HuH-7 (cell line): Measurements from ENCODE around the gene HEATR9.

Experiments
- DNase-seq: peaks from one replicate; pipeline ENCODE4 v3.0.0; 2011; ENCODE audit warnings: low spot score

Gene HEATR9

DNA sequence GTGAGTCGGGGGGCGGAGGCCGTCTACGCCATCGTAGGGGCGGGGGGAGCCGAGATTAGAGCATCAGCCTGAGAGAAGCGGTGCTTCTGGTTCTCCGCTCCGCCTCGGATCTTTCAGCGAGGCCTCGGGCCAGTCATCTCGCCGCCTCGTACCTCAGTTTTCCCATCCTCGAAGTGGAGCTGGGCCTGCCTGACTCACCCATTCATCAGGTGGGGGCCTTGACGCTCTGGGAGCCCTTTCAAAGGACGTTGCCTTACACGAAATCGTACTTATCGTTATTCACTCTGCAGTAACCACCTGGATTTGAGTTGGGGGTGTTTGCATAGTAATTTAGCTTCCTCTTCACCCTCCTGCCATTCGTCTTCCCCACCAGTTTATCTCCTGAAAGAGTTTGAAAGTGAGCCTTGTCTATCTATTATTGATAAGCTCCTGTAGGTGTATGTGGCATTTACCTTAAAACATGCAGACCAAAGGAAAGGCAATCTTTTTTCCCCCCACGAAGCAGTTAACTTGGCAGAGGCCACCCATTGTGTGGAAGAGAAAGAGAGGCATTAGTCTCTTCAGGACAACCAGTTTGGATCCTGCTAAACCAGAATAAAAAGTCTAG, 58.7 kb downstream of the HEATR9 start:
- DNase-seq = no peak

DNA sequence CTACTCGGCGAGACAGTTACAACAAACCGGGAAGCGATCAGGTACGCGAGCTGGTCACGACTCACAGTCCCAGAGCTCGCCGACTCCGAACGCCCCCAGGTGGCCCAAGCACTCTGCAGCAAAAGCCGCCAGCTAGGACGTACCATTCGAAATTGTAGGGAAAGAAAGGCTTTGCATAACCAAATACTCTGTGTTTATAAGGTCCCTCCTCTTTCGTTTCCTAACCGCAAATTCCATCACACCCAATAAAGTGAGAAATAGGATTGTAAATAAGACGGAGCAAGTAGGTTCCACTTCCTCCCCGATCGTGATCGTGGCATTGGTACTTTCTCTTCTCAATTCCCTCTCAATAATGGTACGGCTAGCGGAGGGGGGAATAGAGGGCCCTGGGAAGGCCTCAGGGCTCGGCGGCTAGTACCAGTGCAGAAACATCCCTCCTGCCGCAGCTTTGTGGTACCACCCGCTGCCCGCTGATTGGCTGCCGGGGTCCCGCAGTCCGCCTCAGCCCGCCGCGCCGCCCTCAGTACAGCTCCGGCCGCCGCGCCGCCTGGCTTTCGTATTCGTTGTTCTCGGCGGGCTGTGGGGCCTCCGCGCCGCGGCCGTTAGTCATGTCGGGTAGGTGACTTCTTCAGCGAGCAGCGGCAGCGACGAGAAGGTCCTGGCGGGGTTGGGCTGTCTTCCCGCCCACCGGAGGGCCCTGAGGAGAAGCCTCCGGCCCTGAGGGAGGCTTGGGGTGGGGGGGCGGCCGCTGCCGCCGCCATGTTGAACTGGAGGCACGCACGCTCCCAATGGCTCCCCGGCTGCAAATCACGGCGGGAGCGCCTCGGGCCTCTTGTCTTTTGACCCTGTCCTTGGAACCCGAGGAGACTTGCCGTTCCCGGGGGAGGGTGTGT, 59.5 kb downstream of the HEATR9 start, which contains the start of gene TAF15:
TAF15 (plus strand) TSS at position 523 of the 893 bp plus-strand sequence; CDS start at position 609, 86 bp downstream.
- DNase-seq = peak; percentile 86

DNA sequence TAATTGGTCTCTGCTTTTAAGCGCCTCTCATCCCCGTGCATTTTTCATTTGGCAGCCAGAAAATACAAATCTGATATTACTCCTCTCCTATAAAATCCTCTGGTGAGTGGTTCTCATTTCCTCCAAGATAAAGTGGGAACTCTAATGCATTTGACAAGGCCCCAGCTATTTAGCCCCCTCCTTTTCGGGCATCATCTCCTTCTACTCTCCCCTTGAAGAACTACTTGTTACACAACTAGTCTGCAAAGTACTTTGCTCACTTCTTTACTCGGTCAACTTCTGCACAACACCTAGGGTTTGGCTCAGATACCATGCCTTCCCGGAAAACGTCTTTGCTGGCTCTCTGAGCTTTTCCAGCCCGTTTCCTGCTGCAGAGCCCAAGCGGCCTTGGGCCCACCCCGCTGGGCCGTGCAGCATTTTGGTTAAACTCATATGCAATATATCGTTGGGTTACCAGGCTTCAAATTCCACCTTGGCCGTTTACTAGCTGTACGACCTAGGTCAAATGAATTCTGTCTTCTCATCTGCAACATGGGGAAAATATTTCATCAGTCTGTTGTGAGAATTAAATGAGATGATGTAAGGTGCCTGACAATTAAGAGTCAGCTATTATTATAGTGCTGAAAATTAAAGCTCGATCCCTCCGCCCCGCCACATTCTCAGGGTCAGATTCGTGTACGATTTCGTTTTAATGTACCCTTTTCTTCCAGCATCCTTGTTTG, 60.3 kb downstream of the HEATR9 start:
- no peak for DNase-seq

GRCh38 chr17:35807371-35808144, 61.1 kb downstream of the HEATR9 start:
- DNase-seq = no peak
